ENCODE data around the gene AEN. TPM values are rescaled to one million over a fixed set of nuclear protein-coding genes. Genes with fewer than 3 reads are reported as not detected.

Gene AEN
- total RNA-seq, 1 donor from 2014 or later: 34.6 TPM

- Histone ChIP-seq H3K9me3 (no peaks in the 10 kb centered on the region), H3K27me3 (peaks cover 45% of the 10 kb centered on the region), H3K36me3 (no peaks in the 10 kb centered on the region), H3K27ac (no peak overlapping the region), H3K4me1 (no peaks in the 10 kb centered on the region), H3K4me3 (no peak overlapping the region)
- intact Hi-C loops (cut with DNase I): no loop called here
- ATAC-seq: peak; percentile 24
- no peak for TF ChIP-seq CTCF (IDR thresholded peaks at IDR 0.05)
- no peak for DNase-seq
These were observed 16.6 kb upstream of the AEN start for GRCh38 chr15:88604381-88605188.

DNA sequence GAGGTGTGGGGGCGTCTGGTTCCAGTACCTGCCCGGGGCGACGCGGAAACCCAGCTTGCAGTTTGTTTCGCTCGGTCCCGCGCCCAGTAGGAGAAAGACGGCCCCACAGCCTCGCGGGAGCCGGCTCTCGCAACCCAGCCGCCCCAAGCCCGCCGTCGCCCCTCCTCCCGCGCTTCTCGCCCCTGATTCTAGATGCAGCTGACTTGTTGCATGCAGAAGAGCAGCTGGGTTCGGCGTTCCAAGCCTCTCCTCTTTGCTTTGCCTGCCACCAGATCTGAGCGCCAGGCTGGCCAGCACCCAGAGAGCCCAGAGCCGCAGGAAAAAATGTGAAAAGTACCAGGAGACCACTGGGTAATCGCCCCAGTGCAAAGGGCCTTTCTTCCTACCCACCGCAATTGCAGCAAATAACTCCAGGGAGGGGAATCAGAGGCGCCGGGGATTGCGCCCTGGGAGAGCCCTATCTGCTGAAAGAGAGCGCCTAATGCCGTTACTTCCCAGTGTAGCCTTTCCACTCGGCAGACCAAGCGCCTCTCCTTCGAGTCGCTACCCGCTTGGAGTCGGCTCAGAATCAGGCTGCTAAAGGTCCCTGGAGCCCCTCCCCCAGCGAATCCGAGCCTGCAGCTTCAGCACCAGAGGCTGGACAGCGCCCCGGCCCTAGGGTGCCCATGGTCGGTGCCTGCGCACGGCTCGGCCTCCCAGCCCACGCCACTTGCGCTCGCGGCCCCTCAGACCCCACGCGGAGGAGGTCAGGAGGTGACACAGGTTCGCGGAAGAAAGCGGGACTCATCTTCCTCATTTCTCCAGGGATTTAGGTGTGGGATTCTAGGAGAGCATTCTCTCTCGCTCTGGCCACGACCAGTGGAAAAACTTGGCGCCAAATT is 15.7 kb upstream of the AEN start:
- H3K27me3 ChIP-seq: peaks cover 45% of the 10 kb centered on the region
- H3K4me3 ChIP-seq: no peak overlapping the region
- H3K9me3 ChIP-seq: no peaks in the 10 kb centered on the region
- TF ChIP-seq CTCF (IDR thresholded peaks at IDR 0.05): no peak
- ATAC-seq: peak; percentile 72
- intact Hi-C loops (cut with DNase I): no loop called here
- H3K4me1 ChIP-seq: no peaks in the 10 kb centered on the region
- DNase-seq: no peak
- no peaks in the 10 kb centered on the region for H3K36me3 ChIP-seq
- H3K27ac ChIP-seq: no peak overlapping the region

- H3K27me3 ChIP-seq: peaks cover 45% of the 10 kb centered on the region
These were observed 14.9 kb upstream of the AEN start for GRCh38 chr15:88606070-88606794.

GRCh38 chr15:88607951-88608350 is 13.2 kb upstream of the AEN start:
- DNase-seq: no peak
- H3K4me1 ChIP-seq: no peaks in the 10 kb centered on the region
- H3K27ac ChIP-seq: no peak overlapping the region
- peaks cover 45% of the 10 kb centered on the region for H3K27me3 ChIP-seq
- TF ChIP-seq CTCF (IDR thresholded peaks at IDR 0.05): no peak
- intact Hi-C loops (cut with DNase I): no loop called here
- ATAC-seq: no peak
- no peak overlapping the region for H3K4me3 ChIP-seq
- no peaks in the 10 kb centered on the region for H3K9me3 ChIP-seq
- no peaks in the 10 kb centered on the region for H3K36me3 ChIP-seq

More at GRCh38 chr15:88606070-88606794, 14.9 kb upstream of the AEN start:
- intact Hi-C loops (cut with DNase I): no loop called here
- no peak overlapping the region for H3K4me3 ChIP-seq
- H3K4me1 ChIP-seq: no peaks in the 10 kb centered on the region
- DNase-seq (no peak), ATAC-seq (no peak)
- no peaks in the 10 kb centered on the region for H3K9me3 ChIP-seq
- H3K27ac ChIP-seq: no peak overlapping the region
- no peak for TF ChIP-seq CTCF (IDR thresholded peaks at IDR 0.05)
- no peaks in the 10 kb centered on the region for H3K36me3 ChIP-seq

DNA sequence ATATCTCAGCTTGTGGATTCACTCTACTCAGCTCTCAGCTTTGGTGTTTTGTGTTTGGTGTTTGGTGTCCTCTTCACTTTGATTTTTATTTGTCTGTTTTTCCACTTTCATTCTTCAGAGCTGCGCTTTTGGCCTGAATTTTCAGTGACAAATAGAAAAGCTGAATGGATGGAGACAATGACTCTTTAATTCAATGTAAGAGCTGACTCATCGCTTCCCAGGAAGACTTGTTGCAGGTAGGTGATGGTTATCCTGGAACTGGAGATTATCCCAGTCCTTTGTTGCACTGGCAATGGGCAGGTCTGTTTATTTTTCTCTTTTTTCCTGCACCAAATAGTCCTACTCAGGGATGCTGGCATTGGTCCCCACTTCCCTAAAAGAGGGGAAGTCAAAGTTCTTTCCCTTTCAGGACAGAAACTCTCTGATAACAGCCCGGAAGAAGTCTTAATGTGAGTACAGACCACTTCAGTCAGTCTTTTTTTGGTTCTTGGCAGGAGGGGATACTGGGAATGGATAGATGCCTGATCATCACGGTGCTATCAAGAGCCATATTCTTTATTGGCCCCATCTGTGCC is 12.4 kb upstream of the AEN start:
- Histone ChIP-seq H3K4me1 (no peaks in the 10 kb centered on the region), H3K27me3 (peaks cover 39% of the 10 kb centered on the region), H3K9me3 (no peaks in the 10 kb centered on the region), H3K36me3 (no peaks in the 10 kb centered on the region), H3K27ac (no peak overlapping the region), H3K4me3 (no peak overlapping the region)
- no peak for TF ChIP-seq CTCF (IDR thresholded peaks at IDR 0.05)
- ATAC-seq (no peak), DNase-seq (no peak)
- intact Hi-C loops (cut with DNase I): no loop called here
